Erythroblast (primary cell): Measurements from ENCODE around the gene TNNC1.

Experiments
- GATA1 ChIP-seq: IDR thresholded peaks from 2 replicates; pipeline ENCODE4 v1.6.1; 2011; ENCODE audit warnings: low read depth, mild to moderate bottlenecking, control low read depth, low read length, moderate library complexity
- POLR2A ChIP-seq: IDR thresholded peaks from 2 replicates; pipeline ENCODE4 v1.6.1; 2011; ENCODE audit warnings: mild to moderate bottlenecking, low read length

DNA sequence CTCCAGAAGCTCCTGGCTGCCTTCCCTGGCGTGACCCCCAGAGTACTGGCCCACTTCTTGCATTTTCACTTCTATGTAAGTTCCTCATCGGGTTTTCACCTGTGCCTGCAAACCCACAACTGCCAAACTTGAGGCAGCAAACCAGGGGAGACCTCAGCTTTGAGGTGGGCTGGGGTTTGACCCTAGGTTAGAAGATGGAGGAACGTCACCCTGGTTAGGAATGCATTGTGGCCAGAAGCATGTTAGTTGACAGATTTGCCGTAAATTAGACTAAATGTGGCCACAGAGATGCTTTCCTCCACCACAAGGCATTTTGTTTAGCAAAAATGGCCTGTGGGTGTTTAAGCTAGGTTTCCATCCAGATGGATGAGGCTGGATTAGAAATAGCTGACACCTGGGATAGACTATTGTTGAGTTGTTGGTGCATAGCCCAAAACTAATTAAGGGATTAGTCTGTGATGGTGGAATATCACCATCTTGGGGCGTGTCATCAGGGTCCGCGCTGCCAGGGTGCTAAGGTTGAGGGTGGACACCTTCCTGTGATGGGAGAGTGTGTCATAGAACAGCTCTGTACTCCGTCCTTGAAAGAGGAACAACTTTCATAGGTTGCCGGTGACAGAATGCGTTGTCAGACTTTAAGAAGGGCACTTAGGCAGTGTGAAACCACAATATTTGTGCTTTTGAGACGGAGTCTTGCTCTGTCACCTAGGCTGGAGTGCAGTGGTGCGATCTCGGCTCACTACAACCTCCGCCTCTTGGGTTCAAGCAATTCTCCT is 5.1 kb upstream of the TNNC1 start:
- no peak for TF ChIP-seq POLR2A
- TF ChIP-seq GATA1 = no peak
